GM12801 (cell line): ENCODE measurements around the gene ABHD11.

Experiments
- TF ChIP-seq, protein P1 (sequence below): IDR thresholded peaks from one replicate; pipeline ENCODE4 v1.5.1; 2011; ENCODE audit warnings: control low read depth; ENCODE audit not compliant: insufficient read length; ENCODE audit errors: extremely low read depth

ABHD11 gene

DNA sequence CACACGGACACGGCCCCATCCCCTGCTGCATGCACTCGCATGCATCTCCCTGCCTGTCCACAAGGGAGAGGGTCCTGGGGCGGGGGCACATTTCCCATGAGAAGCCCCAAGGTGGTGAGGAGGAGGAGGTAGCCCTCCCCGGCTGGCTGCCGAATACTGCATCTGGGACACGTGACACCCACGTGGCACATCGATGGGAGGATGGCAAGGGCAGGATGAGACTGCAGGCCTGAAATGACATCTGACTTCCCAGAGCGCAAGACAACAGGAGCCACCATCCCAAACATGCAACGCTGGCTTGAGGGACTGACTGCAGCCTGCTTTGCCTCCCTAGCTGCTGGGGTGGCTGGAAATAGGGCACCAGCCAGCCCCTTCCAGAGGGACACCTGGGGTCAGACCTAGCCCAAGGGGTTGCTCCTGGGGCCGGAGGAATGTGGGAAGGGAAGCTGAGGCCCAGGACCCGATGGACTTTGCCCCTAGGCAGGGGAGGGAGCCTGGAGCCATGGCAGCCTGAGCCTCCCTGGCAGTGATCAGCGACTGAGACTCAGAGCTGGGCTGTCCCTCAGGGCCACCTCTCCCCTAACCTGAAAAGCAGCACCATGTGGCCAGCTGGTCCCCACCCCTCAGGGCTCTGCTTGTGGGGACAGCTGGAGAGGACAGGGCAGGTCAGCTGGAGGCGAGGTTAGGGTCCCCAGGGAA lies 39.1 kb downstream of the ABHD11 start:
- TF ChIP-seq, protein P1, sequence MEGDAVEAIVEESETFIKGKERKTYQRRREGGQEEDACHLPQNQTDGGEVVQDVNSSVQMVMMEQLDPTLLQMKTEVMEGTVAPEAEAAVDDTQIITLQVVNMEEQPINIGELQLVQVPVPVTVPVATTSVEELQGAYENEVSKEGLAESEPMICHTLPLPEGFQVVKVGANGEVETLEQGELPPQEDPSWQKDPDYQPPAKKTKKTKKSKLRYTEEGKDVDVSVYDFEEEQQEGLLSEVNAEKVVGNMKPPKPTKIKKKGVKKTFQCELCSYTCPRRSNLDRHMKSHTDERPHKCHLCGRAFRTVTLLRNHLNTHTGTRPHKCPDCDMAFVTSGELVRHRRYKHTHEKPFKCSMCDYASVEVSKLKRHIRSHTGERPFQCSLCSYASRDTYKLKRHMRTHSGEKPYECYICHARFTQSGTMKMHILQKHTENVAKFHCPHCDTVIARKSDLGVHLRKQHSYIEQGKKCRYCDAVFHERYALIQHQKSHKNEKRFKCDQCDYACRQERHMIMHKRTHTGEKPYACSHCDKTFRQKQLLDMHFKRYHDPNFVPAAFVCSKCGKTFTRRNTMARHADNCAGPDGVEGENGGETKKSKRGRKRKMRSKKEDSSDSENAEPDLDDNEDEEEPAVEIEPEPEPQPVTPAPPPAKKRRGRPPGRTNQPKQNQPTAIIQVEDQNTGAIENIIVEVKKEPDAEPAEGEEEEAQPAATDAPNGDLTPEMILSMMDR = no peak

DNA sequence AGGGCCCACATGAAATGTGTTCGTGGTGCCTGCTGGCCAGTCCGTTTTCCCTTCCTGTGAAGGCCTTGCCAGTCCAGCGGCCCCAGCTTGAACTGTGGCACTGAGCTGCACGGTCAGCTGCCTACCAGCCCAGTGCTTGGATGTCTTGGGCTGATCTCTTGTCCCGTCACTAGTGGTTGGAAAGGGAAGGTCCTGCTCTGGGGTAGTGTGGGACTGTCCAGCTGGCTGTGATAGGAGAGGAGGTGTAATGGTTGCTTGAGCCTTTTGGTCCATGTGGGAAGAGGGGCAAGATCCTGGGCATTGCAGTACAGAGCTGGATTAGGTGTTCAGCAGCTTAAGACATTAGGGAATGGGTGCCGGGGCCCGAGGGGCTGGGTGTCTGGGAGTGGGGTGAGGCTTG lies 40.2 kb downstream of the ABHD11 start:
- TF ChIP-seq, protein P1 = no peak

DNA sequence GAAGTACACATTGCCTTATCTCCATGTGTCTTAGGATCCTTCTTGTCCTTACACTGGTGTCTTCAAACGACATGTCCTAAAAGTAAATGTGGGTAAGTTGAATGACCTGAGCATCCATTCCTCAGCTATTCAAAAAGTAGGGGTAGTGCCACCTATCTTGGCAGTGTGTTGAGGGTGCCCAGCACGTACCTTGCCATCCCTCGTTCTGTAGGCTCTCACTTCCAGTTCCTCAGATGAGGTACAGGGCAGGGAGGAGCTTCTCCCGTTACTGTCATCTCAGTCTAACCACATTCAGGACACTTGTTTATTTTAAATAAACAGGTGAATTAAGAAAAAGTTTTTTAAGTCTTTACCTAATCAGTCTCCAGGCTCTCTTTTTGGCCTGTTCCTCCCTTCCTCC lies 42.2 kb downstream of the ABHD11 start:
- TF ChIP-seq, protein P1 = no peak

DNA sequence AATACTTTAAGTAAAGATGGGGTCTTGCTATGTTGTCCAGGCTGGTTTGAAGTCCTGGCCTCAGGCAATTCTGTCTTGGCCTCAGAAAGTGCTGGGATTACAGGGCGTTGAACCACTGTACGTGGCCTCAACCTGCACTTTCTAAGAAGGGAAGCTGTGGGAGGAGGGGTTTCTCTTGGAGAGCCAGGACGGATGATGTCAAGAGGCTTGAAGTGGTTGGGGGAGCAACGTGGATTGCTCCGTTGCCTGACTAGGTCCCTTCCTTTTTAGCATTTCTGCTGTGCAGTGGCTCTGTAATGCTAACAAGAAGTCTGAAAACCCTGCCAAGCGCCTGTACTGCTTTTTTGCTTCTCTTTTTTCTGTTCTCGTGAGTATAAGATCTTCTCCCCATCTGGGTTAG lies 48.0 kb downstream of the ABHD11 start:
- TF ChIP-seq, protein P1 = no peak

DNA sequence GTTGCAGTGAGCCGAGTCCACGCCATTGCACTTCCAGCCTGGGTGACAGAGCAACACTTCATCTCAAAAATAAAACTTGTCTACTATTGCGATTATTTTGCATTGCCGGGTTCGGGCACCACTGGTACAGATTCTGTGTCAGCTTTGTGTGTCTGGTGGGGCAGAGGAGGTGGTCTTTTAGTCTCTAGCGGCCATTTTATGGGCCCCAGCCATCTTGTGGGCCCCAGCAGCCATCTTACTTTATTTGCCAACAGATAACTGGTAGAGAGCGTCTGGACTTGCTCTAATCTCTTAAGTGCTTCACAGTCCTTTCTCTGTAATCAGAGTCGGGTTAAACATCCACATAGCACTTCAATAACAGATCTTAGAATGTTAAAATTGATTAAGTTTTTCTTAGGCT lies 50.3 kb downstream of the ABHD11 start:
- TF ChIP-seq, protein P1 = no peak
